Measurements from ENCODE around the gene CCND1.

- TF ChIP-seq CTCF (IDR thresholded peaks at IDR 0.05) = no peak
- TF ChIP-seq POLR2AphosphoS5 (IDR thresholded peaks at IDR 0.05) = no peak
- TF ChIP-seq EP300 (IDR thresholded peaks at IDR 0.05) = no peak
Observed at GRCh38 chr11:69609351-69609750, 31.6 kb upstream of the CCND1 start.
